HepG2 (cell line): Measurements from ENCODE around the gene PPFIA3. TPM values are rescaled to one million over a fixed set of nuclear protein-coding genes. Genes with fewer than 3 reads are reported as not detected.

ENCODE experiments used
- ATRX ChIP-seq: sonication (generic); formaldehyde crosslinking; IDR thresholded peaks from 2 replicates; pipeline ENCODE4 v1.4.0; 2020; ENCODE audit warnings: missing genetic modification reagents, borderline replicate concordance
- DMAP1 ChIP-seq: IDR thresholded peaks from 2 replicates; pipeline ENCODE4 v1.6.1; 2016
- FOXK1 ChIP-seq: sonication (generic); formaldehyde crosslinking; IDR thresholded peaks from 2 replicates; pipeline ENCODE4 v1.4.0; 2020; ENCODE audit warnings: low read depth, missing genetic modification reagents, borderline replicate concordance
- HMG20B ChIP-seq: conservative IDR thresholded peaks from 2 replicates; pipeline ENCODE4 v1.6.1; 2016; ENCODE audit warnings: missing genetic modification reagents, missing compliant biosample characterization
- KDM6A ChIP-seq: IDR thresholded peaks from 2 replicates; pipeline ENCODE4 v1.6.1; 2016; ENCODE audit warnings: low read depth
- KLF16 ChIP-seq, 2 experiments: sonication (generic) in 1 of 2; formaldehyde crosslinking in 1 of 2; IDR thresholded peaks; 2 replicates each; pipeline versions ENCODE4 v1.6.1 to v1.8.0; 2016 to 2023; ENCODE audit warnings: missing genetic modification reagents in 2 of 2, missing compliant biosample characterization in 1 of 2
- MAX ChIP-seq: IDR thresholded peaks from 2 replicates; pipeline ENCODE4 v1.6.1; 2012; ENCODE audit warnings: inconsistent platforms
- MNT ChIP-seq: fragments of 450-650 bp; IDR thresholded peaks from 2 replicates; pipeline ENCODE4 v1.6.1; 2016
- NR2C2 ChIP-seq: sonication (generic); formaldehyde crosslinking; IDR thresholded peaks from 2 replicates; pipeline ENCODE4 v1.4.0; 2020; ENCODE audit warnings: missing genetic modification reagents, mild to moderate bottlenecking, moderate library complexity, borderline replicate concordance
- NR2F1 ChIP-seq, 2 experiments: fragments of 450-650 bp in 1 of 2; formaldehyde crosslinking in 1 of 2; IDR thresholded peaks; 2 replicates each; pipeline versions ENCODE4 v1.5.0 to v1.6.1; 2016 to 2020; ENCODE audit warnings: mild to moderate bottlenecking in 1 of 2, missing compliant biosample characterization in 1 of 2, missing genetic modification reagents in 1 of 2, moderate library complexity in 1 of 2
- RBM22 ChIP-seq: fragments of 200-400 bp; formaldehyde crosslinking; optimal IDR thresholded peaks from 2 replicates; pipeline ENCODE3; 2017; ENCODE audit warnings: mild to moderate bottlenecking, low read length, moderate library complexity
- SP140L ChIP-seq: sonication (generic); formaldehyde crosslinking; IDR thresholded peaks from 2 replicates; pipeline ENCODE4 v1.4.0; 2020; ENCODE audit warnings: missing genetic modification reagents, borderline replicate concordance
- SP5 ChIP-seq: IDR thresholded peaks from 2 replicates; pipeline ENCODE4 v1.6.1; 2016; ENCODE audit warnings: low read depth, borderline replicate concordance
- TEAD3 ChIP-seq: optimal IDR thresholded peaks from 2 replicates; pipeline ENCODE3; 2016; ENCODE audit warnings: borderline replicate concordance
- TFDP1 ChIP-seq: IDR thresholded peaks from 2 replicates; pipeline ENCODE4 v1.6.1; 2016; ENCODE audit warnings: missing compliant biosample characterization, missing genetic modification reagents, borderline replicate concordance
- ZNF431 ChIP-seq: sonication (generic); formaldehyde crosslinking; IDR thresholded peaks from 2 replicates; pipeline ENCODE4 v1.9.0; 2022; ENCODE audit warnings: missing genetic modification reagents, low read depth, mild to moderate bottlenecking, borderline replicate concordance
- ZNF598 ChIP-seq: sonication (generic); formaldehyde crosslinking; IDR thresholded peaks from 2 replicates; pipeline ENCODE4 v1.5.1; 2020; ENCODE audit warnings: mild to moderate bottlenecking, missing genetic modification reagents, borderline replicate concordance
- ZNF652 ChIP-seq: IDR thresholded peaks from 2 replicates; pipeline ENCODE4 v1.6.1; 2016; ENCODE audit warnings: low read depth, borderline replicate concordance
- ZNF891 ChIP-seq: sonication (generic); formaldehyde crosslinking; IDR thresholded peaks from 2 replicates; pipeline ENCODE4 v1.5.0; 2020; ENCODE audit warnings: mild to moderate bottlenecking, missing genetic modification reagents
- ZSCAN30 ChIP-seq: sonication (generic); formaldehyde crosslinking; IDR thresholded peaks from 2 replicates; pipeline ENCODE4 v1.5.0; 2020; ENCODE audit warnings: mild to moderate bottlenecking, missing genetic modification reagents
- ZSCAN9 ChIP-seq: IDR thresholded peaks from 2 replicates; pipeline ENCODE4 v1.6.1; 2016; ENCODE audit warnings: borderline replicate concordance
- polyA plus RNA-seq, 8 experiments: library from polyadenylated mRNA; depleted of rRNA in 3 of 8; stranded (reverse) in 7 of 8; unstranded in 1 of 8; fragments of >200 nt; fragmentation: Illumina TruSeq in 4 of 8; extraction: Trizol in 4 of 8; gene quantifications; 2 replicates each; pipeline versions ENCODE4 v1.2.1 to v1.2.3, GENCODE V29; 2011 to 2016; ENCODE audit warnings: low read depth in 4 of 8, missing spikeins in 1 of 8, mixed read lengths in 1 of 8; ENCODE audit not compliant: insufficient read depth in 1 of 8
- total RNA-seq, 5 experiments: library from RNA; depleted of rRNA; stranded (reverse); fragments of >200 nt; fragmentation: Illumina TruSeq; extraction: Trizol; gene quantifications; 2 replicates each; pipeline ENCODE4 v1.2.3, GENCODE V29; 2016; ENCODE audit warnings: low read depth in 1 of 5
- TF ChIP-seq, protein P1 (sequence below): IDR thresholded peaks from 2 replicates; pipeline ENCODE4 v1.6.1; 2016
- TF ChIP-seq, protein P2 (sequence below): sonication (generic); formaldehyde crosslinking; IDR thresholded peaks from 2 replicates; pipeline ENCODE4 v1.5.0; 2020; ENCODE audit warnings: missing genetic modification reagents, mild to moderate bottlenecking, borderline replicate concordance
- TF ChIP-seq, protein P3 (sequence below): IDR thresholded peaks from 2 replicates; pipeline ENCODE4 v1.6.1; 2018; ENCODE audit warnings: missing genetic modification reagents, mild to moderate bottlenecking, missing compliant biosample characterization

The PPFIA3 gene
- total and polyA plus RNA-seq, 2 of the 13 experiments (the other 11 are each of a cell fraction or from before 2014, with no cell fraction given): 6.7 to 8.6 TPM

DNA sequence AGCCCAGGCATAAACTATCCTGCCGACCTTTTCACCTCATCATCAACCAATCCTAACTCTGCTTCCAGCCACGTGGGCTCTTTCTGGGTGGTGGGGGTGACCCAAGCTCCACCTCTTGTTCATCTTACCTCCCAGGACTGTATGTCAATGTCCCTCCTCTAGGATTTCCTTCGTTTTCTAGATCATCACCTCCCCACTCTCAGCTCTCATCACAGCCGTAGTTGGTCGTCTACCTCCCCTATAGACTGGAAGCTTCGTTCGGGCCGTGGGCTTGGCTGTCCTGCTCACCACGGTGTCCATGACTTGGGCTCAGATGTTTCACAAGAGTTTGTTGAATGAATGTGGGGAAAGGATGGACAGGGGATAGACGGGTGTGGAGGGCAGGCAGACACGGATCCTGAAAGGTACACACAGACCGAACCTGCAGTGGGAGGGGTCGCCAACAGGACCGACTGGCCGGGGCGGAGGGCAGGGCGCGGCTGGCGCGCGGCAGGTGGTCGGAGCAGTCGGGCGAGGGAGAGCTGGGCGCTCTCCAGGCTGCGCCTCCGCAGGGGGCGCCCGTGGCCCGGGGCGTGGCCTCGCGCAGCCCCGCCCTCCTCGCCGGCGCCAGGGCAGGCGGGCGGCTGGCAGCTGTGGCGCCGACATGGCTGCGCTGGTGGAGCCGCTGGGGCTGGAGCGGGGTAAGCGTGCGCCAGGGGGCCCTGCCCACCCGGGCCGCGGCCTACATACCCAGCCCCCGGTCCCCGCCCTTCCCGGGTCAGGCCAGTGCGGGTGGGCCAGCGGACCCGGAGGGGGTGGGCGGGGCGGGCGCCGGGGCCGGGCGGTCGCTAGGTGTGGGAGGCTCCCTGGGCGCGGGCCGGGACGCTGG lies 5.3 kb upstream of the PPFIA3 start, which contains the start of gene LIN7B (continued):
- TF ChIP-seq, protein P1, sequence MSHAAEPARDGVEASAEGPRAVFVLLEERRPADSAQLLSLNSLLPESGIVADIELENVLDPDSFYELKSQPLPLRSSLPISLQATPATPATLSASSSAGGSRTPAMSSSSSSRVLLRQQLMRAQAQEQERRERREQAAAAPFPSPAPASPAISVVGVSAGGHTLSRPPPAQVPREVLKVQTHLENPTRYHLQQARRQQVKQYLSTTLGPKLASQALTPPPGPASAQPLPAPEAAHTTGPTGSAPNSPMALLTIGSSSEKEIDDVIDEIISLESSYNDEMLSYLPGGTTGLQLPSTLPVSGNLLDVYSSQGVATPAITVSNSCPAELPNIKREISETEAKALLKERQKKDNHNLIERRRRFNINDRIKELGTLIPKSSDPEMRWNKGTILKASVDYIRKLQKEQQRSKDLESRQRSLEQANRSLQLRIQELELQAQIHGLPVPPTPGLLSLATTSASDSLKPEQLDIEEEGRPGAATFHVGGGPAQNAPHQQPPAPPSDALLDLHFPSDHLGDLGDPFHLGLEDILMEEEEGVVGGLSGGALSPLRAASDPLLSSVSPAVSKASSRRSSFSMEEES (CRISPR knock-in tag): 0 out of 2 replicates have a peak, but pooled peaks have one; percentile 46
- TF ChIP-seq NR2C2 (peak; percentile 77), ZSCAN9 (CRISPR knock-in tag) (peak; percentile 18; the same call in 1 of the 2 replicates), MAX (peak; percentile 78), ZNF652 (CRISPR knock-in tag) (no peak), DMAP1 (CRISPR knock-in tag) (0 out of 2 replicates have a peak, but pooled peaks have one; percentile 30), KDM6A (CRISPR knock-in tag) (no peak), ATRX (no peak), ZNF431 (CRISPR knock-in tag) (peak; percentile 77; the same call in 1 of the 2 replicates), NR2F1 (CRISPR knock-in tag; IDR thresholded peaks at IDR 0.05) (no peak), TFDP1 (CRISPR knock-in tag) (peak; percentile 68; the same call in 1 of the 2 replicates), ZSCAN30 (CRISPR knock-in tag) (no peak), ZNF891 (peak; percentile 48; the same call in 1 of the 2 replicates), ZNF598 (CRISPR knock-in tag) (no peak), HMG20B (CRISPR knock-in tag) (no peak), KLF16 (CRISPR knock-in tag; IDR thresholded peaks at IDR 0.05) (peak in 1 of 2 experiments; percentile 38; a peak in 2 of 4 replicates), RBM22 (no peak), SP5 (CRISPR knock-in tag) (no peak), MNT (no peak; the same call in 1 of the 2 replicates), SP140L (CRISPR knock-in tag) (no peak), FOXK1 (CRISPR knock-in tag) (no peak), TEAD3 (CRISPR knock-in tag) (no peak)
- TF ChIP-seq, protein P2, sequence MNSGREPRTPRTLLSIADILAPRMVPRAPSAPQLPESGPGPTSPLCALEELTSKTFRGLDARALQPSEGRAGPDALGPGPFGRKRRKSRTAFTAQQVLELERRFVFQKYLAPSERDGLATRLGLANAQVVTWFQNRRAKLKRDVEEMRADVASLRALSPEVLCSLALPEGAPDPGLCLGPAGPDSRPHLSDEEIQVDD (CRISPR knock-in tag): no peak; the same call in 1 of the 2 replicates
- TF ChIP-seq, protein P3, sequence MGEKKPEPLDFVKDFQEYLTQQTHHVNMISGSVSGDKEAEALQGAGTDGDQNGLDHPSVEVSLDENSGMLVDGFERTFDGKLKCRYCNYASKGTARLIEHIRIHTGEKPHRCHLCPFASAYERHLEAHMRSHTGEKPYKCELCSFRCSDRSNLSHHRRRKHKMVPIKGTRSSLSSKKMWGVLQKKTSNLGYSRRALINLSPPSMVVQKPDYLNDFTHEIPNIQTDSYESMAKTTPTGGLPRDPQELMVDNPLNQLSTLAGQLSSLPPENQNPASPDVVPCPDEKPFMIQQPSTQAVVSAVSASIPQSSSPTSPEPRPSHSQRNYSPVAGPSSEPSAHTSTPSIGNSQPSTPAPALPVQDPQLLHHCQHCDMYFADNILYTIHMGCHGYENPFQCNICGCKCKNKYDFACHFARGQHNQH: no peak
